Keratinocyte (primary cell): ENCODE measurements around the gene POLR3K. TPM values are rescaled to one million over a fixed set of nuclear protein-coding genes. Genes with fewer than 3 reads are reported as not detected.

ENCODE experiments used
- DNase-seq: peaks from one replicate; pipeline ENCODE4 v3.0.0-alpha.2; 2011; ENCODE audit warnings: low read depth, missing footprints, low spot score
- FAIRE-seq: peaks from 2 replicates; lab custom pipeline; 2011; peaks lifted over from hg19 to GRCh38; lab: Jason Lieb, UNC
- H2AFZ ChIP-seq: 2 replicates; pipeline ENCODE4 v1.6.0; 2012; ENCODE audit warnings: low read length, control low read depth, inconsistent platforms; ENCODE audit not compliant: control insufficient read depth
- H3K27ac ChIP-seq: 2 replicates; pipeline ENCODE4 v1.5.1; 2011; ENCODE audit warnings: low read length; ENCODE audit not compliant: control insufficient read depth, insufficient read depth
- H3K27me3 ChIP-seq: 3 replicates; pipeline ENCODE4 v1.6.0; 2011; ENCODE audit warnings: low read length; ENCODE audit not compliant: control insufficient read depth, insufficient read depth; ENCODE audit errors: extremely low read depth
- H3K36me3 ChIP-seq, 2 experiments: 2 replicates in 1 of 2; 3 replicates in 1 of 2; pipeline ENCODE4 v1.5.1; 2011; ENCODE audit warnings: low read length in 2 of 2, mild to moderate bottlenecking in 1 of 2; ENCODE audit not compliant: control insufficient read depth in 2 of 2, insufficient read depth in 2 of 2; ENCODE audit errors: extremely low read depth in 1 of 2
- H3K4me1 ChIP-seq: 3 replicates; pipeline ENCODE4 v1.5.1; 2011; ENCODE audit warnings: low read length; ENCODE audit not compliant: control insufficient read depth, insufficient read depth; ENCODE audit errors: extremely low read depth
- H3K4me2 ChIP-seq: 3 replicates; pipeline ENCODE4 v1.6.0; 2011; ENCODE audit warnings: low read depth, low read length; ENCODE audit not compliant: control insufficient read depth, insufficient read depth; ENCODE audit errors: extremely low read depth
- H3K4me3 ChIP-seq, 3 experiments: fragments of 200-600 bp in 1 of 3; sonication (generic) in 1 of 3; 2 replicates in 2 of 3; 3 replicates in 1 of 3; pipeline ENCODE4 v1.5.1; 2011 to 2016; ENCODE audit warnings: low read length in 3 of 3, mild to moderate bottlenecking in 3 of 3, control low read depth in 2 of 3, inconsistent platforms in 1 of 3, low read depth in 1 of 3, mixed read lengths in 1 of 3, mixed run types in 1 of 3, moderate library complexity in 1 of 3; ENCODE audit not compliant: control insufficient read depth in 2 of 3, insufficient read depth in 2 of 3; ENCODE audit errors: extremely low read depth in 1 of 3
- H3K79me2 ChIP-seq: 2 replicates; pipeline ENCODE4 v1.6.0; 2012; ENCODE audit warnings: low read length; ENCODE audit not compliant: control insufficient read depth, insufficient read depth
- H3K9ac ChIP-seq: 3 replicates; pipeline ENCODE4 v1.6.0; 2011; ENCODE audit warnings: low read length; ENCODE audit not compliant: control insufficient read depth, insufficient read depth; ENCODE audit errors: extremely low read depth
- H3K9me1 ChIP-seq: 3 replicates; pipeline ENCODE4 v1.6.0; 2011; ENCODE audit warnings: low read length; ENCODE audit not compliant: control insufficient read depth, insufficient read depth; ENCODE audit errors: extremely low read depth
- H3K9me3 ChIP-seq: 2 replicates; pipeline ENCODE4 v1.5.1; 2012; ENCODE audit warnings: low read depth, low read length; ENCODE audit not compliant: control insufficient read depth
- H4K20me1 ChIP-seq: 3 replicates; pipeline ENCODE4 v1.6.0; 2011; ENCODE audit warnings: low read length; ENCODE audit not compliant: control insufficient read depth, insufficient read depth; ENCODE audit errors: extremely low read depth
- EZH2 ChIP-seq: IDR thresholded peaks from one replicate; pipeline ENCODE4 v1.6.1; 2012; ENCODE audit warnings: inconsistent platforms, mild to moderate bottlenecking, low read length, moderate library complexity
- dilution Hi-C: fragments of 300-500 bp; cut with MboI; formaldehyde crosslinking; loops from one replicate; pipeline ENCODE4 v1.7.0; 2020; ENCODE audit warnings: low sequenced_read_pairs; ENCODE audit not compliant: extremely low pct_ligation_motif_present
- polyA plus RNA-seq, 5 experiments: library from polyadenylated mRNA; depleted of rRNA in 3 of 5; stranded (reverse) in 3 of 5; stranded (forward) in 1 of 5; unstranded in 1 of 5; fragments of >200 nt; gene quantifications; 1 replicate in 1 of 5; 2 replicates in 3 of 5; 3 replicates in 1 of 5; pipeline versions ENCODE4 v1.2.1 to v1.2.3, GENCODE V29; 2011 to 2012; ENCODE audit warnings: missing spikeins in 2 of 5, low read depth in 1 of 5, low replicate concordance in 1 of 5
- TF ChIP-seq, protein P1 (sequence below), 3 experiments: IDR thresholded peaks in 1 of 3; conservative IDR thresholded peaks in 1 of 3; optimal IDR thresholded peaks in 1 of 3; 2 replicates in 2 of 3; 3 replicates in 1 of 3; pipeline versions ENCODE3 to v1.5.1; 2011; ENCODE audit warnings: low read length in 3 of 3, mild to moderate bottlenecking in 3 of 3, moderate library complexity in 2 of 3, control low read depth in 1 of 3, inconsistent platforms in 1 of 3; ENCODE audit not compliant: insufficient read depth in 2 of 3; ENCODE audit errors: extremely low read depth in 1 of 3

The POLR3K gene
- polyA plus RNA-seq, 1 donor (not counting 4 experiments of a cell fraction or from before 2014, with no cell fraction given) = 23.2 TPM

DNA sequence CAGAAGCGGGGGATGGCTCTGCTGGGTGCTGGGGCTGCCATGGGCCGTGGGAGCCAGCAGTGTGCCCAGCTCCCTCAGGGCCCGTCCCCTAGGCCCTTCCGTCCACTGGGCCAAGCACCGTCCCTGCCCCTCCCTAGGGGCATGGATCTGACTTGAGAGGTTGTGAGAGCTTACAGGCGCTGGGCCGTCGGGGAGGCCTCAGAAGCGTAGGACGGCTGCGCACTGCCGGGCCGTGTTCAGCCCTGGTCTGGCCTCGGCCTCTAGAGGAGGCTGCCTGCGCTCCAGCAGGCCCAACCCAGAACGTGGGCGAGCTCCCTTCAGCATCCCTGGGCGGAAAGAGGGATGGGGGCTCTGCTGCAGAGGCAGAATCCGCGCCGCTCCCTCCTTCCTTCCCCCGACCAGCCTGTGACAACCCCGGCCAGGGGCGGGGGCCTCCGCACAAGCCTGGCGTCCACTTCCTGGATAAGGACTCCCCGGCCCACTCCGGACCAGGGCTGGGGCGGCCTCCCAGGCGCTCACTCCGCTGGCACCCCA is 23.9 kb upstream of the POLR3K start:
- FAIRE-seq (no peak), DNase-seq (no peak)
- Histone ChIP-seq H4K20me1 (no peaks in the 10 kb centered on the region), H3K9me3 (no peaks in the 10 kb centered on the region), H3K4me3 (peak overlapping the region; percentile 76 to 82 (median 82)), H3K27ac (peak overlapping the region; percentile 66), H3K9ac (peak overlapping the region; percentile 83), H3K4me1 (peaks cover 37% of the 10 kb centered on the region), H3K9me1 (peaks cover 2% of the 10 kb centered on the region), H3K36me3 (peaks cover 0 to 12% of the 10 kb centered on the region in 2 experiments), H3K4me2 (peak overlapping the region; percentile 95), H2AFZ (no peak overlapping the region), H3K27me3 (no peaks in the 10 kb centered on the region), H3K79me2 (peaks cover 3% of the 10 kb centered on the region)
- dilution Hi-C loops = no loop called here
- no peak for TF ChIP-seq EZH2
- TF ChIP-seq, protein P1, sequence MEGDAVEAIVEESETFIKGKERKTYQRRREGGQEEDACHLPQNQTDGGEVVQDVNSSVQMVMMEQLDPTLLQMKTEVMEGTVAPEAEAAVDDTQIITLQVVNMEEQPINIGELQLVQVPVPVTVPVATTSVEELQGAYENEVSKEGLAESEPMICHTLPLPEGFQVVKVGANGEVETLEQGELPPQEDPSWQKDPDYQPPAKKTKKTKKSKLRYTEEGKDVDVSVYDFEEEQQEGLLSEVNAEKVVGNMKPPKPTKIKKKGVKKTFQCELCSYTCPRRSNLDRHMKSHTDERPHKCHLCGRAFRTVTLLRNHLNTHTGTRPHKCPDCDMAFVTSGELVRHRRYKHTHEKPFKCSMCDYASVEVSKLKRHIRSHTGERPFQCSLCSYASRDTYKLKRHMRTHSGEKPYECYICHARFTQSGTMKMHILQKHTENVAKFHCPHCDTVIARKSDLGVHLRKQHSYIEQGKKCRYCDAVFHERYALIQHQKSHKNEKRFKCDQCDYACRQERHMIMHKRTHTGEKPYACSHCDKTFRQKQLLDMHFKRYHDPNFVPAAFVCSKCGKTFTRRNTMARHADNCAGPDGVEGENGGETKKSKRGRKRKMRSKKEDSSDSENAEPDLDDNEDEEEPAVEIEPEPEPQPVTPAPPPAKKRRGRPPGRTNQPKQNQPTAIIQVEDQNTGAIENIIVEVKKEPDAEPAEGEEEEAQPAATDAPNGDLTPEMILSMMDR (optimal IDR thresholded peaks at IDR 0.05 in 1 of 3, IDR thresholded peaks at IDR 0.05 in 1 of 3, conservative IDR thresholded peaks at IDR 0.05 in 1 of 3; ENCODE audit: extremely low read depth in 1 of 3, insufficient read depth in 2 of 3, low read length in 3 of 3) = no peak

DNA sequence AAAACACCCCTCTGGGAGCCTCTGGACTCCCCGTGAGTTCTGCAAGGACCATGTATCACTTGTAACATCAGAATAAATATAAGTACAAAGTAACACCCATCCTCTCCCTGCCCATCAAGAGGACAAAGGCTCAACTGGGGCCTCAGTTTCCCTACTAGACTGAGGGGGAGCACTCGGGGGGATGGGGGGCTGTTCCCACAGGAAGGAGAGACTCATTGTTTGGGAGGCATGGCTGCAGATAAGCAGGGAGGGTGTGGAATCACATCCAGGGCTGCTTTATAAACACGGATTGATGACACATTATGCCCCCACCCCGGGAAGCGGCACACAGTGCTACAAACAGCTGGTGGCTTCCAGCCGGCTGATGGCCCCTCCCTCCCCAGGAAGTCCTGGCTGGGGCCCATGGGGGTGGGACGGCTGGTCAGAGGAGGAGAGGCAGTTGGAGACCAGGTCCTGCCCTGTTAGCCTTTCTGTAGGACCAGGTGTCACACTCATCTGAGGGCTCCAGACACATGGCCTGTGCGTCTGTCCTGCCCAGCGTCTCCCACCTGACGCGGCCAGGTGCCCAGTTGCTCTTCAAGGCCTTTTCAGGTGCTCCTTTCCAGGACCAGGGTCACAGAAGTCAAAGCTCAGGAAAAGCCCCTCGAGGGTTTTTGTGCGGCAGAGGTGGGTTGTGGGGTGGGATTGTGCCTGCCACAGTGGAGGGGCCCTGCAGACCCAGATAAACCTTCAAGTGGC is 23.3 kb upstream of the POLR3K start:
- H3K4me2 ChIP-seq = peak overlapping the region; percentile 95
- no peaks in the 10 kb centered on the region for H3K9me3 ChIP-seq
- peak overlapping the region; percentile 76 to 82 (median 82) for H3K4me3 ChIP-seq
- FAIRE-seq (peak; percentile 52), DNase-seq (peak; percentile 61)
- H2AFZ ChIP-seq = no peak overlapping the region
- peaks cover 2% of the 10 kb centered on the region for H3K9me1 ChIP-seq
- peaks cover 0 to 12% of the 10 kb centered on the region in 2 experiments for H3K36me3 ChIP-seq
- dilution Hi-C loops = no loop called here
- H3K4me1 ChIP-seq = peaks cover 37% of the 10 kb centered on the region
- H3K27ac ChIP-seq = peak overlapping the region; percentile 66
- H4K20me1 ChIP-seq = no peaks in the 10 kb centered on the region
- TF ChIP-seq, protein P1 (optimal IDR thresholded peaks at IDR 0.05 in 1 of 3, IDR thresholded peaks at IDR 0.05 in 1 of 3, conservative IDR thresholded peaks at IDR 0.05 in 1 of 3; ENCODE audit: extremely low read depth in 1 of 3, insufficient read depth in 2 of 3, low read length in 3 of 3) = no peak
- TF ChIP-seq EZH2 = no peak
- H3K79me2 ChIP-seq = peaks cover 4% of the 10 kb centered on the region
- peak overlapping the region; percentile 83 for H3K9ac ChIP-seq
- H3K27me3 ChIP-seq = no peaks in the 10 kb centered on the region
